Measurements from ENCODE around the gene ANXA10.
"Not testable (repeated sequence)": the region's sequence is repeated elsewhere in the genome, so short reads cannot be mapped to it uniquely, and the experiment has no call there.

Gene ANXA10

DNA sequence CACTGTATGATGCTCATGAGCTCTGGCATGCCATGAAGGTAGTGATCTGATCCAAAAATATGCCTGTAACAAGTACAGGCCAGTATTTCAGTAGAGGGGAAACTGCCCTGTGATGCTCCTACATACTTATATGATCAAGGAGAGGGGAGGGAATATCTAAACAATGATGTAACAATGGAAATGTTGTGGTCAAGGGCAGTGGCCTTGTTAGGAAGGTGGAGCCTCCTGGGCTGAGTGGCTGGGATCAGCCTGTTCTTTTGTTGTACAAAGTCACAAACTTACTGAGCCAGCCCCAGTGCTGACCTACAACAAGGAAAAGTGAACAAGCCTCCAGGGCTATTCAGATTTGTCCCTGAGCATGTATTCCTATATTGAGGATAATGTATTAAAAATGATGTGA, 70.3 kb downstream of the ANXA10 start:
- no peak for DNase-seq (ENCODE audit: low read depth in 2 of 2)

DNA sequence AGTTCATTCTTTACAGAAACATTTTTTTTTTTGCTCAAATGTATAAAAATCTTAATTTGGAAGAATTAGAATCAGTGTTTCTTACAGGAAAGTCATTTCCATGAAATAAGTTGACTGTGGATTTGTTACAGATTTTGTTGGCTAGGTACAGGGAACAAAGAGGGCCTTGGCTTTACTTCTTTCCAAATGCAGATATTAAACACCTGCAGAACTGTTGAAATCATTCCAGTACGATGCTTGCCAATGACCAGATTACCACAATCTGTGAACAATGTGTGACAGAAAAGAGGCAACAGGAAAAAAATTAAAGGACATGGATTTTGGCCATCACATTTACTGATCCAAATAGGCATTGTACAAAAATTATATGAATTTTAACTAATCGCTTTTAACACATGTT, 70.8 kb downstream of the ANXA10 start:
- DNase-seq (ENCODE audit: low read depth in 2 of 2), result no peak

DNA sequence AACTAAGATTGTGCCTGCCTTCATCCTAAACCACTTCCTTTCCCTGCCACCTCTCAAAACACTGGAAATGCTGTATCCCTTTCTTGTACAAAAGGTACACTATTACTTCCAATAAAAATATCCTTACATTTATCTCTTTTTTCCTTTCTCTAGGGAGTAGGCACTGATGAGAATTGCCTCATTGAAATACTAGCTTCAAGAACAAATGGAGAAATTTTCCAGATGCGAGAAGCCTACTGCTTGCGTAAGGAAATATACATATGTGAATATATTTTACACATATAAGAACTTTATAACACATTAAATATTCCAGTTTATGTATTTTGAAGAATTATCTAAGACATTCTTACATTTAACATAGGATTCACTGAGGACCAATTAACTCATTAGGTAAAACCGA, 71.7 kb downstream of the ANXA10 start:
- no peak for DNase-seq (ENCODE audit: low read depth in 2 of 2)

DNA sequence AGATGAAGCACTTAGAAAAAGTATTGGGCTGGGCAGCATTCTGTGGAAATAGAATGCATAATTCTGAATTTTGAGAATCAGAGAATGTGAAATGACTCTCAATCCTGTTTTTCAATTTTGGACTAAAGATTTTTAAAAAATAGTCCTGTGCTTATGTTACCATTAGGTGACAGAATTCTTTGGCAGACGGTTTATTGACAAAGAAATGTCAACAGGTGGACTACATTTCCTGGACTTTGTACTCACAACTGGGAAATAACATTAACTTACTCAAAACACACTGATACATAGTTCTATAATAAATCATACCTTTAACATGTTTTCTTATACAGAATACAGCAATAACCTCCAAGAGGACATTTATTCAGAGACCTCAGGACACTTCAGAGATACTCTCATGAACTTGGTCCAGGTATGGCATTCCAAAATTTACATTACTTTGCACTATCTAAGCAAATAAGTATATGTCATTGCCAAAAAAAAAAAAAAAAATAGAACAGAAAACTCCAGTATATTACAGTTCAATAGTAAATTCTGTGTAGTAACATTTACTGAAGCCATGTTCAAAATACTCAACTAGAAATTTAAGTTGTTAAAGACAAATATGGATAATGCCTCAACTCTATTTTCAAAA, 72.7 kb downstream of the ANXA10 start:
- no peak for DNase-seq (ENCODE audit: low read depth in 2 of 2)

DNA sequence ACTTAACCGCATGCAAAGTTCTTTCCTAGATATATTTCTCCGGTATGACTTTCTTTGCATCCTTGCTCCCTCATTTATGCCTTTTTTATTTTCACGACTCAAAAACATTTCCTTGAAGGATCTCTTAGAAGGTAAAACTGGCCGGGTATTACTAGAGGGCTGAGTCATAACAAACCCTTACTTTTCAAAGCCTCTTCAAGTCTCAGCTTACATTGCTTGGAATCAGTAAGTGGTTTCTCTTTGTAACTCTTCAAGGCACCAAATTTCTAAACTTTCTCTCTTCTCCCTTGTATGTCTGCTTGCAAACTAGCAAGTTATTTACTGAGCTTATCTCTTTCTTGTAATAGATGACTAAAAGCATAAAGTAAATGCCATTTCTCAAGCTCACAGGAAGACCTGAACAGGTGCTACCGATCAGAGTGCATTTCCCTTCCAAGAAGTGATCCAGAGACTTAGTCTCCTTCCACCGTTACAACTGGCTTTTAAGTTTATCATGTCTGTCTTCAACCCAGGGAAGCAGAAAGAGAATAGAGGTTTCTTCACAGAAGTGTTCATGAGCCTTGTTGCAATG, 75.5 kb downstream of the ANXA10 start:
- no peak for DNase-seq (ENCODE audit: low read depth in 2 of 2)

DNA sequence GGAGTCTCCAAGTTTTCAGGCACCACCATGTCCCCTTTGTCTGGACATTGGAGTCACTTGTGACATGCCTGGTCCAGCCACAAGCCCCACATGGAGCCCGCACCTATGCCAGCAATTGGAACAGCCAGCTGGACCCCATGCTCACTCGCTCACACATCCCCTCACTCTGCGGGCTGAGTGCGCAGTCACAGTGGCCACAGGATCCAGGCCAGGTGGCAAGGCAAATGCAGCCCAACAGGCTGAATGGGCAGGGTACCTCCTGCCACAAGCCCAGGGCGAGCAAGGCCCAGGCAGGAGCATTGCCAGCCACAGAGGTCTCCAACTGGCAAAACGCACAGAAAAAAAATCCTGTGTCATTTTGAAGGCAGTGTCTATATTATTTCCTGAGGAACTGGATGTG, 82.0 kb downstream of the ANXA10 start:
- DNase-seq (ENCODE audit: low read depth in 2 of 2), result no peak

DNA sequence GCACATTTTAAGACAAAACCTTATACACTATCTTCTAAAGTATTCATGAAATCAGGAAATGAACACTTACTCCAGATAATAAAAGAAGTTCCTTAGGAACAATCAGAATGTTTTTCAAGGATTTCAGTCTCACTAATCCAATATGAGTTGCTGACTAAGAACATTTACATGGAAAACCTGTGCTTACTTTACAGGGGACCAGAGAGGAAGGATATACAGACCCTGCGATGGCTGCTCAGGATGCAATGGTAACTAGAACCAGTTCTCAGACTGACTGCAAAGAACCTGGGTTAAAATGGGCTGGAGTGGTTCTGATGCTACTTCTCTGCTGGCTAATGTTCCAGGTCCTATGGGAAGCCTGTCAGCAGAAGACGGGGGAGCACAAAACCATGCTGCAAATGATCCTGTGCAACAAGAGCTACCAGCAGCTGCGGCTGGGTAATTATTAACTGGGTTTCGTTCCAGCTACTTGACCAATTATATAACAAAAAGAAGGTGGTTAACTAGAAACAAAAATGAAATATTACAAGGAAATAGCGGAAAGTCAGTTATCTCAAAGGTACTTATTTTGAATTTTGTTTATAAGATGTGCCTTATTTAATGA, 85.3 kb downstream of the ANXA10 start:
- DNase-seq (ENCODE audit: low read depth in 2 of 2), result no peak

DNA sequence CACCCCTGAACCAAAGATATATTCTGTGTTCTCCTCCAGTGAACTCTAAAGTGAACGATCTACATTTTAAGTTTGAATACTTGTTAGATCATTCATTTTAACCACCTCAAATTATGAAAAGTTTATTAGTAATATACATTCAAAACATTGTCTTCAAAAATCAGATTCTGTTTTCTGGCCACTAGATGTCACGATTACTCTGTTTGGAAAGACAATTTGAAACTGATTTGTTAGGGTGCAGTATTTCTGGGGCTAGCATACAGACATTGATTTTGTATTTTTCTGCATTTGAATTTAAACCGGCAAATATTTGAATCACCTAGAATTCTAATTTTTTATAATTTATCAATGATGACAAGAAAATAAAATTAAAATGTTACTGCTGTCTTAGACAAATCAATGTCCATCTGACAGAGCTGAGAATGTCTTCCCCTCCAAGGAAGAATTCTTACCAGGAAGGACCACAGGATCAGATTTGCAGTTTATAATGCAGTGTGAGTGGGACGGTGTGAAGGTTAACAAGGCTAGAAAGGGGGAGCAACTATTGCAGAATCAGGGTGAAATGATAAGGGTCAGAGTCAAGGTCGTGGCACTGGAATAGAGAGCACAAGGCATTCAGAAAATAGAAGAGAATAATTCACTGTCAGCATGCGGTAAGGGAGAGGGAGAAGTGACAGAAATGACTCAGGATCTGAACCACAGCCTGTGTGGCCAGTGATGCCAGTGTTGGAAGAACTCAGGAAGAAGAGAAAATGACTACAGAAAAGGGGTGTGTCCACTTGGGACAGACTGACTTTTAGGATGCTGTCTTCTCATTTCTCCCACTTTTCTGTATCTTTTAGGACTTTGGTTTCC, 91.6 kb downstream of the ANXA10 start:
- no peak for DNase-seq (ENCODE audit: low read depth in 2 of 2)

DNA sequence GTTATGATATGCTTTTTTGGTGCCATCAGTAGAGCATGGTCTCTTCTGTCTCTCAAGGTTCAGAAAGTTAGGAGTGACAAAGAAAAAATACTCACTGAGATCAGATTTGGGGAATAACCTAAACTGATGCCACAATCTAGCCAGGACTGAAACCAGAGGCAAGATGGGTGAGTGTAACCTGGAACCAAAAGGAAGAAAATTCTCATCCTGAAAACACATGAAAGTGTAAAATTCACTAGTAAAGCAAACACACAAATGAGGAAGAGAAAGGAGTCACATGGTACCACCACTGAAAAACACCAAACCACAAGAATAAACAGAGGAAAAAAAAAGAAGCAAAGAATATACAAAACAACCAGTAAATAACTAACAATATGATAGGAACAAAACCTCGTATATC, 96.4 kb downstream of the ANXA10 start:
- no peak for DNase-seq (ENCODE audit: low read depth in 2 of 2)

DNA sequence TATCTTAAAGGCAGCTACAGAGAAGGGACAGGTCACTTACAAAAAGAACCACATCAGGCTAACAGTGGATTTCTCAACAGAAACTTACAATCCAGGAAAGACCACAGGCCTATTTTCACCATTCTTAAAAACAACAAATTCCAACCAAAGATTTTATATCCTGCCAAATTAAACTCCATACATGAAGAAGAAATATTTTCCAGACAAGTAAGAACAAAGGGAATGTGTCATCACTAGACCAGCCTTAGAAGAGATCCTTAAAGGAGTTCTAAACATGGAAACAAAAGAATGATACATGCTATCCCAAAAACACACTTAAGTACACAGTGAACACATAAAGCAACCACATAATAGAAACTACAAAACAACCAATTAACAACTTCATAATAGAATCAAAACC, 105.6 kb downstream of the ANXA10 start:
- DNase-seq (ENCODE audit: low read depth in 2 of 2), result no peak

DNA sequence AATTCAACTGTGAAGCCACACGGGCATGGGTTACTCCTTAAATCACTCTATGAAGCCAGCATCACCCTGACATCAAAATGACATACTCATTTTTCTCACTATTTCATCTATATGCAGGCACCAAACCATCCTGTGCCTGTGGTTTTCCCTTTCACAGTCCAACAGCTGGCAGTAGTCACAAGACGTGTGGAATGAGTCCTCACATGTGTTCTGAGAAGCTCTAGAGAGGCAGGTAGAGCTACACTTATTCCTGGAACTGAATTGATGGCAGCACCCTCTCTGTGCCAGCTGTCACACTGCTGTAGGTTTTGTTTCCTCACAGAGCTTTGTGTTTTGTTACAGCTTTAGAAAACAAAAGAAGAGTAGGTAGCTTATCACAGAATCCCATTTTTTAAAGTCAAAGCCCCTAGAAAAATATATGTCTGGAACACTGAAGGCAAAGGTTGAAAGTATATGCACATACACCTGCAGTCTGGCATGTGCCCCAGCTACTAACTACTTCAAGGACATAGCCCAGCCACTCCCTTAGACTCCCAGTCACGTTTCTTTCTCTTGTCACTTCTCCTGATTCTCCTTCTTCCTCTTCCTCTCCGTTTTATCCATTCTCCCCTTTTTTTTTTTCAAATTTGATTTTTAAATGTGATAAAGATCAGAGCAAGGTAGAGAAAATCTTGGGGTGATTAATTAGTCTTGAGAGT, 107.1 kb downstream of the ANXA10 start:
- DNase-seq (ENCODE audit: low read depth in 2 of 2), result no peak

DNA sequence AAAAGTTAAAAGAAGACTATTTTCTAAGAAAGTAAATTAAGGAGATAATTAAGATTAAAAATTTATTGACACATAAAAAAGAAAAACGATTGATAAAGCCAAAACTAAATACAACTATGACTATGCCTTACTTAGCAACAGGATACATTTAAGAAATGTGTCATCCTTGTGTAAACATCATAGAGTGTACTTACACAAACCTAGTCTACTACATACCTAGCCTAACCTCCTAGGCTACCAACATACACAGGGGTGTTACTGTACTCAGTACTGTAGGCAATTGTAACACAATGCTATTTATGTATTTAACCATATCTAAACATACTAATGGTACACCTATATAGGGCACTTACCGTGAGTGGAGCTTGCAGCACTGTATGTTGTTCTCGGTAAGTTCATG, 108.3 kb downstream of the ANXA10 start:
- no peak for DNase-seq (ENCODE audit: low read depth in 2 of 2)

DNA sequence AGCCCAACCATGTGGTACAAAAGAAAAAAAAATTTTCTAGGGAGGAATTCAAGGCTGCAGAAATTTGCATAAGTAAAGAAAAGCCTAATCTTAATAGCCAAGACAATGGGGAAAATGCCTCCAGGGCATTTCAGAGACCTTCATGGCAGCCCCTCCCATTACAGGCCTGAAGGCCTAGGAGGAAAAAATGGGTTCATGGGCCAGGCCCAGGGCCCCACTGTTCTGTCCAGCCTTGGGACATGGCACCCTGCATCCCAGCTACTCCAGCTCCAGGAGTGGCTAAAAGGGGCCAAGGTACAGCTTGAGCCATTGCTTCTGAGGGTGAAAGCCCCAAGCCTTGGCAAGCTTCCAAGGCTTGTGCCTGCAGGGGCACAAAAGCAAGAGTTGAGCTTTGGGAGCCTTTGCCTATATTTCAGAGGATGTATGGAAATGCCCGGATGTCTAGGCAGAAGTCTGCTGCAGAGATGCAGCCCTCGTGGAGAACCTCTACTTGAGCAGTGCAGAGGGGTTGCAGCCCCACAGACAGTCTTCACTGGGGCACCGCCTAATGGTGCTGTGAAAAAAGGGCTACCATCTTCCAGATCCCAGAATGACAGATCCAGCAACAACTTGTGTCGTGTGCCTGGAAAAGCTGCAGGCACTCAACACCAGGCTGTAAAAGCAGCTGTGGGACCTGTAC, 111.0 kb downstream of the ANXA10 start:
- no peak for DNase-seq (ENCODE audit: low read depth in 2 of 2)

DNA sequence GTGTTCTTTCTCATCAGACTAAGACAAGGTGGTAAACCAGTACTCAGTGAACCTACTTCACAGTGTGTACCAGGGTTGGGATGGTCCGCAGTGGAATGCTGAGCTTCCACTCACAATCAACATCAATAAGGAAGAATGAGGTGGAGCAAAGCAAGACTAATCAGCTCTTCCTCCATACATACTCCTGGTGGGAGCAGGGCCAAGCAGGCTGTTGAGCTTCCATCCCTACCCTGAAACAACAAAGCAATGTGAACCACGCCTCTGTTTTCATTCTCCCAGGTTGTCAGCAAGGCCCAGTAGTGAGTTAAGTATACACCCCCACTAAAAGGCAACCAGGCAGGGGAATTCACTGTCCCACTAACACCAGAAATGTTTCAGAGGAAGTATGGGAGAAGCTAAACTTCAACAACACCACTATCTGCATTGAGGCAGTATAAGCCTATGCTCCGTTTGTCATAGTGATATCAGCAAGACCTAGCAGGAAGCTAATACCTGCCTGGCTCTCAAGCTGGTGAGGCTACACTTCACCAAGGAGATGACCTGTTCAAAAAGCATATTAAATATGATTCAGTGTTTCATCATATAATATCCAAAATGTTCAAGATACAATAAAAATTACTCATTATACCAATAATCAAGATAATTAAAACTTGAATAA, 116.7 kb downstream of the ANXA10 start:
- DNase-seq (ENCODE audit: low read depth in 2 of 2), result no peak

DNA sequence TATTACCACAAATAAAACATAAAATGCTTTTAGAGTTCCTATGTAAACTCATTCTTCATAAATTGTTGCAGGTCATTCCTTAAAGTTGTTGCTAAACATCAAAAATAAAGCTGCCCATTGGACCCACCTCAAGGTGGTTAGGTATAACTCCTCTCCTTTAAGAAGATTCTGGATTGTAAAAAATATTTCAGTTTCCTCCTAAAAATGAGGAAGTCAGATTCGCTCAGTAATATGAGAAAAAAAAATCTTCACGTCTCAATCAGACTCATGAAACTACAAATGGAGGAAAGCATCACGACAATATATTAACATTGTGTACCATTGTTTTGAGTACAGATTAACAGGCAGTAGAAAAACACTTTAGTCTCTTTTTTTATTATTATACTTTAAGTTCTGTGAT, 120.3 kb downstream of the ANXA10 start:
- no peak for DNase-seq (ENCODE audit: low read depth in 2 of 2)

DNA sequence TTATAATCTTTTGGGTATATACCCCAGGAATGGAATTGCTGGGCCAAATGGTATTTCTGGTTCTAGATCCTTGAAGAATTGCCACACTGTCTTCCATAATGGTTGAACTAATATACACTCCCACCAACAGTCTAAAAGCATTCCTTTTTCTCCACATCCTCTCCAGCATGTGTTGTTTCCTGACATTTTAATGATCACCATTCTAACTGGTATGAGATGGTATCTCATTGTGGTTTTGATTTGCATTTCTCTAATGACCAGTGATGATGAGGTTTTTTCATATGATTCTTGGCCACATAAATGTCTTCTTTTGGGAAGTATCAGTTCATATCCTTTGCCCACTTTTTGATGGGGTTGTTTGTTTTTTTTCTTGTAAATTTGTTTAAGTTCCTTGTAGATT, 121.2 kb downstream of the ANXA10 start:
- not testable (repeated sequence) for DNase-seq (ENCODE audit: low read depth in 2 of 2)

DNA sequence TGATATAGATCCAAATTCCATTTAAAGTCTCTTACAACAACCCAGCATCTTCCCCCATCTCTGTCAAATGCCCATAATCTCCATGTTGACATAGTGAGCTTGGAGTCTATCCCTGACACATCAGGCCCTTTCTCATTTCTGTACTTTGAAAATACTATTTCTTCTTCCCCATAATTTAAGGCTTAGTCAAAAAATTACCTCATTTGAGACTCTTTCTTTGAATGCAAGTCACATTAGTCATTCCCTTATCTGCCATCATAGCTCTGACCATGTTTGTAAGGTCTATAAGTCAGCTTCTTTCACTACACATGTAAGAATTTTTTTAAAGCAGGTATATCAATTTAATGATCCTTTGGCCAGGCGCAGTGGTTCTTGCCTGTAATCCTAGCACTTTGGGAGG, 126.3 kb downstream of the ANXA10 start:
- no peak for DNase-seq (ENCODE audit: low read depth in 2 of 2)

DNA sequence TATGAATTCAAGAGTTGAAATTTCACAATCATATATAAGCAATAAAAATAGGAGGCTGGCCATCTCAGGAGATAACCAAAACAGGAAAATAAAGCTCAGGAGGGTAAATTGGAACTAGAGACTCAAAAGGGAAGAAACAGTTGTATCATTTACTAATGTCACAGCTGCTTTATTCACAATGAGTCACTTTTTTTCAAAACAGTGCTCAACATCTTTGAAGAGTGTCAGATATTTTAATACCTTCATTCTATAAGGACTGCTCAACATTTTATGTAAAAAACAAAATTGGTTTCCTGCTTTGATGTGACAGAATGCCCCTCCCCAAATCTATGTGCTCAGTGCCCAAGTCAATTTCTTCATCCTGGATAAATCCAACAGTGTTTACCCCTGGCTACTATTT, 128.6 kb downstream of the ANXA10 start:
- no peak for DNase-seq (ENCODE audit: low read depth in 2 of 2)

DNA sequence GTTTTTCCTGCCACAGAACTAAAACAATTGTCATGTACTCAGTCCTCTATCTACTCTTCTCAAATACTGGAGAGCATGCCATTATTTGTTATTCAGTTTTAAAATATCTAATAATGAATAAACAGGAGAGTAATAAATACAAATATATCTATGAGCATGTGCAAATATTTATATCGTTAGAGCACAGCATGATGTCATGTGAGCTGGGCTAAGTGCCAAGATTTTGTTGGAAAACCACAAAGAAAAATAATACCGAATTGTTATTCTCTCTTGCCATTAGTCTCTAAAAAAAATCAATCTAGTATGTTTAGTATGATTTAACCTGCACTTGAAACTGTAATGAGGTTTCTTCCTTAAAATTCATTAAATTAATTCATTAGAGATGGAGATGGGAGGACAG, 129.0 kb downstream of the ANXA10 start:
- DNase-seq (ENCODE audit: low read depth in 2 of 2), result no peak

Measured in stimulated activated CD4-positive, alpha-beta T cell treated with anti-CD3 and anti-CD28 coated beads, Interleukin-1b, Interleukin-23, amount 100 ng/mL, for 1 hour (primary cell).